ENCODE results near the gene CD244.

Gene CD244

GRCh38 chr1:160781186-160781766, 81.4 kb downstream of the CD244 start:
- no peak for DNase-seq (ENCODE audit: low read depth)

- no peak for DNase-seq (ENCODE audit: low read depth)
Observed at GRCh38 chr1:160780398-160780755, 82.3 kb downstream of the CD244 start.
